Measurements from ENCODE around the gene ALDH3A2.
"Not testable (repeated sequence)": the region's sequence is repeated elsewhere in the genome, so short reads cannot be mapped to it uniquely, and the experiment has no call there.

ALDH3A2 gene

DNA sequence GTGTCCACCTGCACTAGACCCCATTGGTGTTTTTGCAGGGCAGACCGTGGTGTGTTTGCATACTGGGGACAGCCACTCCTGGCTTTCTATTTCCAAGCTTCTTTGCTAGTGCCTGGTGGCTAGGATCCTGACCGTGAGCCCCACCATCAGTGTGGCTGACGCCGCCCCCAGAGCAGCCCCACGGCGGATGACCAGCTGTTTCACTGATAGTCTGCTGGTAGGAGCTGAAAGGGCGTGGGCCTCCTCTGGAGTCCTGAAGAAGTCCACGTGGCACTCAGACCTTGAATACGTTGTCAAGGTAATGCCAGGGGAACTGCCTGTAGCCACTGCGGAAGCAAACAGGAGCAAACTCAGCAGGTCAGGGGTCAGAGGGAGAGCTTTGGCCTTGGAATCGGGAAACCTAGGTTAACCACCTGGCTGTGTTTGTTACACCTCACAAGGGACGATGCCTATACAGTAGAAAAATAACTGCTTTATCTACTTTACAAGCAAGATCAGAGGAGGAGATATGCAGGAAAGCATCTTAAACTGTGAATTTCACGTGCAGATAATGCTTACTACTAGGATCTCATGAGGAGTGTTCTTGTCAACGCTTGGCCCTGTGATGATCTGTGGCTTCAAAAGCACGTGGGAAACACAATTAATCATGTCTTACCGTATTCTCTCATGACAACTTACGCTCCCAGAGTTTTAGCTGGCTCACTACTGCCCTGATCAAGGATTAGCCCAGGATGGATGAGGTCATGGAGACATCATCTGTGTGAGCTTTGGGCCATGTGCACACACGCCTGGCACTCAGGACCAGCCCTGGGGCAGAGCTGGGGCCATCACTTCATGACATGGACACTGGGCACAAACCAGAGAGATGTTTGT is 30.3 kb downstream of the ALDH3A2 start:
- no peak for DNase-seq (ENCODE audit: low read depth, low spot score)

DNA sequence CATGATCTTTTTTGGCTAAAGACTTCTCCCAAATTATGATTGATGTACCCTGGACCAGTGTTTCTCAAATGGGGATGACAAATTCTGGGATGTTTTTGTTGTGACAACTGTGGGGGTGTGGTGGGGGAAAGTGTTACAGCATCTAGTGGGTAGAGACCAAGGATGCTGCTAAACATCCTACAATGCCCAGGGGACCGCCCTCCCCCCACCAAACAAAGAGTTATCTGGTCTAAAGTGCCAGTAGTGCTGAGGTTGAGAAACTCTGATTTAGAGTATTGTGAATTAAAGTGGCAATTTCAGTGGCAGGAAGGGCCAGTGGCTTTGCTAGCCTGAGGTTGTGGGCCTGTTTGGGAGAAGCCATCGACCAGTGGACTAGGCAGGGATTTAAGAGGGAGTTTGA is 34.6 kb downstream of the ALDH3A2 start:
- DNase-seq (ENCODE audit: low read depth, low spot score) = no peak

DNA sequence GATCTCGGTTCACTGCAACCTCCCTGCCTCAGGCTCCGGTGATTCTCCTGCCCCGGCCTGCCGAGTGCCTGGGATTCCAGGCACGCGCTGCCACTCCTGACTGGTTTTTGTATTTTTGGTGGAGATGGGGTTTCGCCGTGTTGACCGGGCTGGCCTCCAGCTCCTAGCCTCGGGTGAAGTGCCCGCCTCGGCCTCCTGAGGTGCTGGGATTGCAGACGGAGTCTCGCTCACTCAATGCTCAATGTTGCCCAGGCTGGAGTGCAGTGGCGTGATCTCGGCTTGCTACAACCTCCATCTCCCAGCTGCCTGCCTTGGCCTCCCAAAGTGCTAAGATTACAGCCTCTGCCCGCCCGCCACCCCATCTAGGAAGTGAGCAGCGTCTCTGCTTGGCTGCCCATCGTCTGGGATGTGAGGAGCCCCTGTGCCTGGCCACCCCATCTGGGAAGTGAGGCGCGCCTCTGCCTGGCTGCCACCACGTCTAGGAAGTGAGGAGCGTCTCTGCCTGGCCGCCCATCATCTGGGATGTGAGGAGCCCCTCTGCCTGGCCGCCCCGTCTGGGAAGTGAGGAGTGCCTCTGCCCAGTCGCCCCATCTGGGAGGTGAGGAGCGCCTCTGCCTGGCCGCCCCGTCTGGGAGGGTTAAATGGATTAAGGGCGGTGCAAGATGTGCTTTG is 36.5 kb downstream of the ALDH3A2 start:
- not testable (repeated sequence) for DNase-seq (ENCODE audit: low read depth, low spot score)

DNA sequence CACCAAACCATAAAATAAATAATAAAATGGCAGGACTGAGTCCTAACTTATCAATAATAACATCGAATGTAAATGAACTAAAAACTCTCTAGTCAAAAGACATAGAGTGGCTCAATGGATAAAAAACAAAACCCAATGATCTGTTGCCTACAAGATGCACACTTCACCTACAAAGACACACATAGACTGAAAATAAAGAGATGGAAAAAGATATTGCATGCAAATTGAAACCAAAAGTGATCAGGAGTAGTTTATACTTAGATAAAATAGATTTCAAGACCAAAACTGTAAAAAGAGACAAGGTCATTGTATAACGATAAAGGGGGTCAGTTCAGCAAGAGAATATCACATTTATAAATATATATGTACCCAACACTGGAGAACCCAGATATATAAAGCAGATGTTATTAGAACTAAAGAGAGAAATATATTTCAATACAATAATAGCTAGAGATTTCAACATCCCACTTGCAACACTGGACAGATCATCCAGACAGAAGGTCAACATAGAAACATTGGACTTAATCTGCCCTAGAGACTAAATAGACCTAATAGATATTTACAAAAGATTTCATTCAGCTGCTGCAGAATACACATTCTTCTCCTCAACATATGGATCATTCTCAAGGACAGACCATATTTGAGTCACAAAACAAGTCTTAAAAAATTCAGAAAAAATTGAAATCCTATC is 38.0 kb downstream of the ALDH3A2 start:
- DNase-seq (ENCODE audit: low read depth, low spot score) = no peak

DNA sequence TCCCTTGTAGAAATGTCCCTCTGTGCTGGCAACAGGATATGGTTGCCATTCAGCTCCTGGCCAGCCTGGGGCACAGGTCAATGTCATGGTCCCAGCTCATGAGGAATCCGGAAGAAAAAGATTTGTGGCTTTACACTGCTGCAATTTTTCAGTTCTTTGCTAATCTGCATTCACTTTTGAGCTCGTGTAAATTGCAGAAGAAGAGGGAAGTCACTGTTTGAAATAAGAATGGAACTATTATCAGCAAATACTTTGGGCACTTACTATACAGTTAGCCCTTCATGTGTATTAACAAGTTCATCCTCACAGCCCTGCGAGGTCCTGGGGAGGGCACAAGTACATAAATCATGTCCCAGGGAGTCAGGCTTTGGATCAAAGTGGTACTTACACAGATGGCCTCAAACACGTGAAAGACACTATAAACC is 53.7 kb downstream of the ALDH3A2 start:
- DNase-seq (ENCODE audit: low read depth, low spot score) = no peak

DNA sequence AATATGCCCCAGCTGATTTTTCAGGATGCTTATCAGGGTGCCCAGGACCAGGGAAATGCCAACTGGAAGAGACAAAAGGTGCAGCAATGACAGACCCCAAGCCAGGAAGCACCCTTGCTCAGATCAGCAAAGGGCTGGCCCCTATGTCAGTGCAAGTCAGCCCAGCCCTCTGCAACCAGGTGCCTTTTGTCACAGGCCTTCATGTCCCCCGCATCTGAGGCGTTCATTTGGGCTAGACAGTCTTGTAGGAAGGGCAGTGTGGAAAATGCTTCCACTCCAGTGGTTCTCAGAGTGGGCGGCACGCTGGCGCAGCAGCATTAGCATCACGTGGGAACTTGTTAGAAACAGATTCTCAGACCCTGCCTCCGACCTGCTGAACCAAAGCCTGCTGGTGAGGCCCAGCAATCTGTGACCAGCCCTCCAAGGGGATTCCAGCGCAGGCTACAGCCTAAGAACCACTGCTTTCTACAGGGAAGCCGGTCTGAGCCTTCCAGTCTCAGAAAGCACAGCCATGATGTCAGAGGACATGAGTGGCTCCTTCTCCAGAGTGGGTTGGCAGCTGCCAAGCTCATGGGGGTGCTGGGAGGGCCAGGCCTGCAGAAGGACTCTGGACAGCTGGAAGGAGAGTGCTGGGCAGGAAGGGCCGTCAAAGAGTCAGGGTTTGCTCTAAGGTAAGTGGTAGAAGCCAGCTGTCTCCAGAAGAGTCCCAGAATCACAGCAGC is 54.7 kb downstream of the ALDH3A2 start:
- no peak for DNase-seq (ENCODE audit: low read depth, low spot score)

DNA sequence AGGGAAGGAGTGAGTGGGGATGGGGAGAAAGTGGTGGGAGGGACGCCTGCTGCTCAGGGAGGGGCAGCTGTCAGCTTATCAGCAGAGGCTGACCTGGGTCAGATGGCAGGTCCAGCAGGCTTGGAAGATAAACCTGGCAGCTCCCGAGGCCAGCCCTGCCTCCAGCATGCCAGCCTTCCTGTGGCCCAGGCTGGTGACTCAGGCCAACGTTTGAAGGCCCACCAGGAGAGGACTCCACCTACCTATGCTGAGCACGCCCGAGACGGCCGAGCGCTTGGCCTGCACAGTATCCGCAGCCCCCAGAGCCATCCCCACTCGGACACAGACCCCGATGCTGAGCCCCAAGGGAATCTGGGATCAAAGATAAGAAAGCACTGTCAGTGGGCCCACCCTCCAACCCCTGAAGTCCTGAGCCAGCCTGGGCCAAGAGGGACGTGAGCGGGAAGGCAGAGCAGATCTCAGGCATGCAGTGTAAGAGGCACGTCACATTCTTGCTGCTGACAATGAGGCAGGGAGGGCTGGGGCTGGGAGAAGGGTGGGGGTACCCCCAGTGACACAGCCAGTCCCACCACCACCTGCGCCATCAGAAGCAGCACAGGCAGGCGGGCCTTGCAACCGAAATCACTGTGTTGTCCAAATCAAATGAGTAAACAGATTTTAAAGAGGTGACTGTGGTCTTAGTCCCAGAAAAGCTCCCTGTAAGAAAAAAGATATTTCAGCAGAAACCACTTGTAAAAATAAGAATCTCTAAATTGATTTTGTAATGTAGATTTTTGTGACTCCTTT is 55.5 kb downstream of the ALDH3A2 start:
- DNase-seq (ENCODE audit: low read depth, low spot score) = no peak

DNA sequence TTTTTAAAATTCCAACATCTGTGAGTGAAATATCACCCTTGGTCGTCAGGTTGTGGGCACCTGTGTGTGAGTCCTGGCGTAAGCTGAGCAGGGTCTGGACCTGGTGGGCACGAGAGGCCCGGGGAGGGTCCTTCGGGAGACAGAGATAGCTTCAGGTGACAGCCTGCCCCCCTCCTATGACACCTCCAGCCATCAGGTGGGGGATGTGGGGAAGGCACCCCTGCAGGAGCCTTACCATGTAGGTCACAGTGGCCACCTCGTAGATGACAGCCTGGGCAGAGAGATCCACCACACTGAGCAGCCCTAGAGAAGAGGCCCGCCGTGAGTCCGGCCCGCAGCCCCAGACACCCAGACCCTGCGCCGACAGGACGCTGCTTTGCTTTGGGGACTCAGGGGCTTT is 56.6 kb downstream of the ALDH3A2 start:
- DNase-seq (ENCODE audit: low read depth, low spot score) = no peak

DNA sequence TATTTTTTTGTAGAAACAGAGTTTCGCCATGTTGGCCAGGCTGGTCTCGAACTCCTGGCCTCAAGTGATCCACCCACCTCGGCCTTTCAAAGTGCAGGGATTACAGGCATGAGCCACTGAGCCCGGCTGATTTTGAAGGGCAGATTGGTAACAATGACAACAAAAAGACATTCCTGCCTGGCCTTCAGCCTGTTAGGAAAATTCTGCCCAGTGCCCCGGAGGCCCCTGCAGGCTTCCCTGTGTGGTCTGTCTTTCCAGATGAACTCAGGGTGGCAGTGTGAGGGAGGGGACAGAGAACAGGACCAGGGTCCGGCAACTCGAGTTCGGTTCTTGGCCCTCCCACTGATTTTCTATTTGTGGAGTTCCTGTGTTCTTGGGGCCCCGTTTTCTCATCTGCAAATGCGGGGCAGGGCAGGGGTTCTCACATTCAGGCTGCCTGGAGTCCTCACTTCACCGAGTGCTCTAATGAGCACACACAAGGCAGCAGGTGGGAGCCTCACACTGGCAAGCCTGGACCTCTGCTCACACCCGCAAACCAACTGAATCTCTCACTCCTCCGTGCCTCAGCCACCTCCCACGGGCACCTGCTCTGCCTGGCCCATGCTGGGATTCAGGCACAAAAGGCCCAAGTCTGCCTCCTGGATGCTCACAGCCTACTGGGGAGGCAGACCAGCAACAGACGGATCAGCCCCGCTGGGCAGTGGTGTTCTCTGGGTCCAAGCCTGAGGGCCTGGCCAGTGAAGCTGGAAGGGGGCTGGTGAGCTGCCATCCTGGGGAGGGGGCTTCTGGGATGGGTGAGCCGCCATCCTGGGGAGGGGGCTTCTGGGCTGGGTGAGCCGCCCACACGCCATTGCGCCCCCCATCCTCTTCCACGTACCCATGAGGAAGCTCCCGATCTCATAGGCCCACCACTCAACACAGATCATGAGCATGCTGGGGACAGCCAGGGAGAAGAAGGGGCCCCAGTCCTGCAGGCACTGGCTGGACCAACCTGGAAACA is 57.5 kb downstream of the ALDH3A2 start:
- no peak for DNase-seq (ENCODE audit: low read depth, low spot score)

DNA sequence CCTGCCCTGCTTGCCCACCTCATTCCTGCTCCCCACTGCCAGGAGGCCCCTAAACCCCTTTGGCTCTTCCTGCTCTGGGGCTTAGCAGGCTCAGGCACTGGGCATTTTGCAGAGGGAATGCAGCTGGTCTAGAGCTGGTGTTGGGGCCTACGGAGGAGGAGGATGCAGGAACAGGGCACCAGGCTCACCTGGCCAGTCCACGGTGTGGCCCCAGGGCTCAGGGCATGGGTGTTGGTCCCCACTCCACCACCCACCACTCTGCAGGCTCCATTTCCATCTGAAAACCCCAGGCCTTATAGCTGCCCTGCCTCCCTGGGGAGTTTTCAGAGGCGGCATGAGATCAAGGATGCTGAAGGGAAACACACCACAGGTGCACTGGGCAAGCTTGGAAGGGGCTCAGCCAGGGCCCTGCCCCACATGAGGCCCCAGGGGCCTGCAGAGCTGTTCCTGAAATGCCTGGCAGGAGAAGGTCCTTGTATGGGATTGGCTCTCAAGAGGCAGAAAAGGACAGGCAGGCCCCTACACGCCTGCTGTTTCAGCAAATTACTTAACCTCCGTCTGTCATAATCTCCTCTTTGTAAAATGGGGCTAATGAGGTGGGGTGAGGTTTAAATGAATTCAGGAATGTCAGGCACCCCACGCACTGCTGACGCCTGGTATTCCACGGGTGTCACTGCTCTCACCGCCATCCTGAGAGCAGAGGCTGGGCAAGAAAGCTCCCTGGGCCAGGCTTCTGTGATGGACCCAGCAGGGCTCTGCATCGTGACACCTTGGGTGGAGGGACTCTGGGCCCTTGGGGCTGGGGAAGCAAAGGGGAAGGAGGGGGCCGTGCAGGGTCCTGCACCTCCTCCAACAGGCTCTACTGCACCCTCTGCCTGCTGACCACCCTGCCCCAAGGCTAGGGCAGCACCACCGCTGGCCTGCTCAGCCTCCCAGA is 58.5 kb downstream of the ALDH3A2 start:
- DNase-seq (ENCODE audit: low read depth, low spot score) = no peak

DNA sequence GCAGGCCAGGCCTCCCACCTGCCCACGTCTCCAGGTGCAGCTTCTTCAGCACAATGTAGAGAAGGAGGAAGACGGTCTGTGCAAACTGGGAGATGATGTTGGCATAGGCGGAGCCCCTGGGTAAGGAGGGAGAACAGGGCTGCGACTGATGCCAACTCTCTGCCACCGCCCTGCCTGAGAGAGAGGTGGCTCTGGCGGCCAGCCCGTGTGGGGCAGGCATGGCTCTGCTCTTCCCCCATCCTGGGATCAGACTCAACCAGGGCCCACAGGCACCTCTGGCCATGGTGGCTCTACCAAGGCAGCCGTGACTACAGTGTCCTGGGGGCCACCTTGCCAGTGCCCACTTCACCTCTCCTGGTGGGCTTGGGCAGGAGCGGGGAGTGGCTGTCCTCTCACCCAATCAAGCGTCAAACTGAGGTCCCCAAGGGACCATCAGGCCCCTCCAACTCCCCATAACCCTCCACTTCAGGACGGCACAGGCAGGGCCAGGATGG is 59.2 kb downstream of the ALDH3A2 start:
- DNase-seq (ENCODE audit: low read depth, low spot score) = no peak

DNA sequence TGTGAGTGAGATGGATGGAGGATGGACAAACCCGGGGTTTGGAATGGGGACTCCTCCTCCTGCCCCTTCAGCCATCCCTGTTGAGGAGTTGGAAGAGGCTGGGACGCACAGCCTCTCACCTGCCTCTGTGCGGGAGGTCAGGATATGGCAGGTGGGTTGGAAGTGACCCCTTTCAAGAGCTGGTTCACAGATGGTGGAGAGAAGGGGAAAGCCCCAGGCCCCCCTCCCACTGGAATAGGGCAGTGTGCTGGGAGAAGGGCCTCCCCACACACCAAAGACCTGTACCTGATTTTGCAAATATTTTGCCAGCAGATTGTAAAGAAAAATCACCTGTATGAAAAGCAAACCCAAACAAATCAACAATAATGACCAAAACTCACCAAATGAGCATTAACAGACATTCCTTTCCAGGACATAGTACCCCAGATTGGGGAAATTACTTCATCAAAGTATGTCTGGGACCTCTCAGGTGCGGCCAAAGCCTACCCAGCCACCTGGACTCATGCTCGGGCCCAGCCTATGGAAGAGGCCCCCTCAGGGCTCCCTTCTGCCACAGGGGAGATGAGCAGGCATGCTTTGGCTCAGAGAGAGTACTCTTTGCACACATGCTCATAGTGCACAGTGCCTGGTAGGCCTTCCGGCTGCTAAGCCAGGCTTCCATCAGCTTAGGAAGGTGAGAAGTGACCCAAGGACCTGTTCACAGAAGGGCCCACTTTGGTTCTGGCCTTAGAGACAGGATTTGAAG is 60.1 kb downstream of the ALDH3A2 start:
- DNase-seq (ENCODE audit: low read depth, low spot score) = no peak

DNA sequence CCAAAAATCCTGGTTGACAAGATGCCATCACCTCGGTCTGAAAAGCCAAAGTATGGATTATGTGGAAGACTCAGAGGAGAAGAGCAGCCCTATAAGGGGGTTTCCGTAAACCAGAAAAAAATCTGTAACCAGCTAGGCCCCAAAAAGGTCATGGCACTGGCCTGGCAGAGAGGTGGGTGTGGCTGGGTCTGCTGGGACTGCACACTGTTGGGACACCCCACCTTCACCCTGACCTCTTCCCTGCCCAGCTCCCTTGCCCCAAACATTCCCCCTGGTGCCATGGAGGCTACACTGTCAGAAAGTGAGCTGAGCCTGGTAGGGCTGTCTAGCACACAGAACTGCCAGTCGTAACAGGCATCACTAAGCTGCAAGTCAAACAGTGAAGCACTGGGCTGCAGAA is 61.3 kb downstream of the ALDH3A2 start:
- no peak for DNase-seq (ENCODE audit: low read depth, low spot score)

DNA sequence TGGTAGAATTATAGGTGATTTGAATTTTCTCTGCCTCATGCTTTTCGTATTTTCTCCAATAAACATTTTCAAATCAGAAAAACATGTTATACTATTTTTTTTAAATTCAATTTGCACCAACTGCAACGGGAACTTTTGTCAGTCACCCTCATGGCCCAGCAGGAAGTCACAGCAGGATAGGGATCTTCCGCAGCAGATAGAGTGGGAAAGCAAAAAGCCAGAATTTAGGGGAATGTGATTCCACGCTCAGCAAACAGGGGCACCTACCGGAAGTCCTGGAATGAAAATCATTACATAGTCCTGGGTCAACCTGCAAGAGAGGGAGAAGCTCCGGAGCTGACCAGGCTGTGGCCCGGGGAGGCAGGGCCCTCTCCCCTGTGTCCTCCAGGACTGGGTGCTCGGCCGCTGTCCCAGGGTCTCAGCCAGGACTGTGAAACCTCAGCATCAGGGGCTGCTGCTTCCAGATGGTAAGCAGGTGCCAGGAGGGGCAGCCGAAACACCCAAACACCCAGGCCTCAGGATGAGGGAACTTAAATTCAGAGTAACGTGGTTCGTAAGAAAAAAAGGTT is 64.0 kb downstream of the ALDH3A2 start:
- DNase-seq (ENCODE audit: low read depth, low spot score) = no peak

DNA sequence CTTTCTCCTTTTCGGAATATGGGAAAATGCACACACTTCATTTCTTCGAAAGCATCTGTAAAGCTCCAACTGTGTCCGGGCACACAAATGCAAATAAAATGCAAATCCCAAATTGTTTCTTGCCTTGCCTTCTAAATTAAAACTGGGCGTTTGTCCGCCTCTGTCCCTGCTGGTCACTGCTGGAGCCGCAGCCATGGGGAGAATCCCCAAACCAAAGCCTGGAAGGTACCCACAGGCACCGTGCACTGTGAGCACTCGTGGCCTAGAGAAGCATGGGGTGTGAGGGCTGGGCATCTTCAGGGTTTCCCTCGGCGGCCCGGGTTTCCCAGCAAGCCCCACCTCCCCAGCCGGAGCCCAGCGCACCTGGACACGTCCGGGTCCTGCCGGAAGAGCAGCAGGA is 64.9 kb downstream of the ALDH3A2 start:
- no peak for DNase-seq (ENCODE audit: low read depth, low spot score)

DNA sequence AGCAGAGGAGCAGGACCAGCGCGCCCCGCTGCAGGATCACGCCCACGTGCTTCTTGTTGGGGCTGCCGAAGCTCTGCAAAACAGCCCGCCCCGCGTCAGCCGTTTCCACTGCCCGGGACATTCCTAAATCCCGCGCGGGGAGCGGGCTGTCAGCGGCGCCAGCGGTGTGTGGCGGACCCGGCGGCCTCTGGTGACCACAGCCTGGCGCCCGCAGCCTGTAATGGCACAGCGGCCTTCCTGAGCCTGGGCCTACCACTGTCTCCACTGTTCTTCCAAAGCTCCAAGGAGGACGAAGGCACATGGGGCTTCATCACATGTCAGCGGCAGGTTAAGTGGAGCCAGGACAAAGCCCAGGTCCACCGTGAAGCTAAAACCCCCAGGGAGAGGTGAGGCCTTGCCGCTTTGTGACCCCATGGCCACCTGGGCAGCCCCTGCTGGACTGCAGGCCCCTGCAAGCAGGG is 65.4 kb downstream of the ALDH3A2 start:
- DNase-seq (ENCODE audit: low read depth, low spot score) = no peak
